Liver (tissue), 9 donors: Measurements from ENCODE around the gene ICA1L. TPM values are rescaled to one million over a fixed set of nuclear protein-coding genes. Genes with fewer than 3 reads are reported as not detected.

Experiments
- DNase-seq: peaks from one replicate; pipeline ENCODE4 v3.0.0-alpha.2; 2017; ENCODE audit warnings: low spot score
- H3K27ac ChIP-seq, 2 donors: one replicate each; pipeline ENCODE4 v1.7.0; 2013; ENCODE audit warnings: inconsistent platforms in 2 of 2, low read length in 2 of 2, control low read depth in 1 of 2, low read depth in 1 of 2, mild to moderate bottlenecking in 1 of 2
- H3K27me3 ChIP-seq, 4 donors: one replicate each; pipeline versions ENCODE4 v1.6.1 to v1.7.0; 2013; ENCODE audit warnings: low read length in 3 of 4, inconsistent platforms in 1 of 4, mild to moderate bottlenecking in 1 of 4, moderate library complexity in 1 of 4; ENCODE audit not compliant: control insufficient read depth in 4 of 4, insufficient read depth in 4 of 4
- H3K36me3 ChIP-seq, 4 donors: one replicate each; pipeline versions ENCODE4 v1.6.1 to v1.7.0; 2013; ENCODE audit warnings: low read length in 3 of 4, mild to moderate bottlenecking in 3 of 4, low read depth in 1 of 4, moderate library complexity in 1 of 4; ENCODE audit not compliant: control insufficient read depth in 4 of 4, insufficient read depth in 3 of 4
- H3K4me1 ChIP-seq, 4 donors: one replicate each; pipeline versions ENCODE4 v1.6.1 to v1.7.0; 2013; ENCODE audit warnings: low read length in 3 of 4, mild to moderate bottlenecking in 3 of 4, moderate library complexity in 1 of 4; ENCODE audit not compliant: control insufficient read depth in 4 of 4, insufficient read depth in 4 of 4
- H3K4me3 ChIP-seq, 3 donors: one replicate each; pipeline versions ENCODE4 v1.6.1 to v1.7.0; 2013; ENCODE audit warnings: low read length in 3 of 3, control low read depth in 1 of 3, low read depth in 1 of 3, mild to moderate bottlenecking in 1 of 3
- H3K9ac ChIP-seq, 2 donors: one replicate each; pipeline ENCODE4 v1.7.0; 2013; ENCODE audit warnings: low read length in 2 of 2, mild to moderate bottlenecking in 2 of 2, moderate library complexity in 2 of 2, control low read depth in 1 of 2, low read depth in 1 of 2
- H3K9me3 ChIP-seq, 4 donors: one replicate each; pipeline versions ENCODE4 v1.6.1 to v1.7.0; 2013; ENCODE audit warnings: low read length in 3 of 4; ENCODE audit not compliant: control insufficient read depth in 4 of 4
- CTCF ChIP-seq: fragments of 150-350 bp; IDR thresholded peaks from 2 replicates; pipeline ENCODE4 v1.5.1; 2017; ENCODE audit warnings: improper control_type of control experiment, low read depth, low read length; ENCODE audit not compliant: missing input control
- EGR1 ChIP-seq, 2 donors: IDR thresholded peaks; 2 replicates each; pipeline ENCODE4 v1.6.1; 2016 to 2018; ENCODE audit warnings: antibody characterized with exemption in 2 of 2, low read depth in 2 of 2
- FOXA2 ChIP-seq: IDR thresholded peaks from 2 replicates; pipeline ENCODE4 v1.6.1; 2016; ENCODE audit warnings: antibody characterized with exemption
- GABPA ChIP-seq, 2 donors: IDR thresholded peaks in 1 of 2; conservative IDR thresholded peaks in 1 of 2; 2 replicates each; pipeline ENCODE4 v1.6.1; 2016; ENCODE audit warnings: antibody characterized with exemption in 2 of 2, mild to moderate bottlenecking in 1 of 2, moderate library complexity in 1 of 2
- HNF4A ChIP-seq, 2 donors: conservative IDR thresholded peaks; 2 replicates each; pipeline ENCODE4 v1.6.1; 2016; ENCODE audit warnings: antibody characterized with exemption in 2 of 2, mild to moderate bottlenecking in 2 of 2
- HNF4G ChIP-seq: IDR thresholded peaks from 2 replicates; pipeline ENCODE4 v1.6.1; 2016; ENCODE audit warnings: antibody characterized with exemption
- JUND ChIP-seq, 2 donors: IDR thresholded peaks; 2 replicates each; pipeline ENCODE4 v1.6.1; 2016; ENCODE audit warnings: antibody characterized with exemption in 2 of 2
- NR2F2 ChIP-seq: IDR thresholded peaks from 2 replicates; pipeline ENCODE4 v1.6.1; 2016; ENCODE audit warnings: antibody characterized with exemption
- RXRA ChIP-seq, 2 donors: IDR thresholded peaks; 2 replicates each; pipeline ENCODE4 v1.6.1; 2017 to 2018; ENCODE audit warnings: antibody characterized with exemption in 2 of 2, mild to moderate bottlenecking in 1 of 2
- TAF1 ChIP-seq: conservative IDR thresholded peaks from 2 replicates; pipeline ENCODE4 v1.6.1; 2016; ENCODE audit warnings: antibody characterized with exemption, mild to moderate bottlenecking
- YY1 ChIP-seq: IDR thresholded peaks from 2 replicates; pipeline ENCODE4 v1.6.1; 2016; ENCODE audit warnings: antibody characterized with exemption, mild to moderate bottlenecking
- ZBTB33 ChIP-seq: IDR thresholded peaks from 2 replicates; pipeline ENCODE4 v1.6.1; 2016; ENCODE audit warnings: antibody characterized with exemption
- WGBS: extraction: QIAGEN DNeasy Blood & Tissue Kit; methylation state at CpG from one replicate; pipeline ENCODE4 v1.1.7; 2013; 5-methylcytosine and 5-hydroxymethylcytosine counted together
- polyA plus RNA-seq, 2 donors: library from polyadenylated mRNA; stranded (reverse) in 1 of 2; unstranded in 1 of 2; fragments of 200-250 nt in 1 of 2; fragments of >200 nt in 1 of 2; fragmentation: Nextera tagmentation in 1 of 2; extraction: Ambion mirVana in 1 of 2; gene quantifications; one replicate each; pipeline versions ENCODE4 v1.2.1 to v1.2.3, GENCODE V29; 2013 to 2015
- total RNA-seq, 2 donors: library from RNA; depleted of rRNA; stranded (reverse); fragments of >200 nt; gene quantifications; one replicate each; pipeline ENCODE4 v1.2.3, GENCODE V29; 2014
- TF ChIP-seq, protein P1 (sequence below): IDR thresholded peaks from 2 replicates; pipeline ENCODE4 v1.6.1; 2016; ENCODE audit warnings: antibody characterized with exemption, mild to moderate bottlenecking
- TF ChIP-seq, protein P2 (sequence below): IDR thresholded peaks from 2 replicates; pipeline ENCODE4 v1.6.1; 2016; ENCODE audit warnings: antibody characterized with exemption
- donor health status: healthy.
- donor health status: healthy.
- donor health status: healthy.
- donor health status: healthy.
- donor health status: healthy.

The ICA1L gene
- total and polyA plus RNA-seq, 4 donors = 0.15 to 1.7 (median 0.79) TPM

DNA sequence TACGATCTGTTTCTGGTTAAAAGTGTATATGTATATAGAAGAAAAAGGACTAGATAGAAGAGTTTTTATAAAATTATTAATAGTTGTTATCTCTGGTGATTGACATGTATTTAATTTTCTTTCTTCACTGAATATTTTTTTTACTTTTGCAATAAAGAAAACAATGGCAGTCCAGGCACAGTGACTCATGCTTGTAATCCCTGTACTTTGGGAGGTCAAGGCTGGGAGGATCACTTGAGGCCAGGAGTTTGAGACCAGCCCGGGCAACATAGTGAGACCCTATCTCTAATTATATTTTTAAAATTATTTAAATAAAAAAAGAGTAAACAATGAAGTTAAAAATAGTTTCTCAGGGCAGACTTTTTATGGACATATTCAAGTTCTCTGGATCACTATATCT is 122.1 kb downstream of the ICA1L start:
- TF ChIP-seq HNF4G (no peak), EGR1 (IDR thresholded peaks at IDR 0.05; ENCODE audit: low read depth in 2 of 2) (no peak), CTCF (no peak), YY1 (no peak), ZBTB33 (no peak), JUND (IDR thresholded peaks at IDR 0.05) (no peak), HNF4A (conservative IDR thresholded peaks at IDR 0.05) (no peak), RXRA (IDR thresholded peaks at IDR 0.05) (no peak), FOXA2 (no peak), GABPA (IDR thresholded peaks at IDR 0.05 in 1 of 2, conservative IDR thresholded peaks at IDR 0.05 in 1 of 2) (no peak), TAF1 (no peak)
- TF ChIP-seq, protein P1, sequence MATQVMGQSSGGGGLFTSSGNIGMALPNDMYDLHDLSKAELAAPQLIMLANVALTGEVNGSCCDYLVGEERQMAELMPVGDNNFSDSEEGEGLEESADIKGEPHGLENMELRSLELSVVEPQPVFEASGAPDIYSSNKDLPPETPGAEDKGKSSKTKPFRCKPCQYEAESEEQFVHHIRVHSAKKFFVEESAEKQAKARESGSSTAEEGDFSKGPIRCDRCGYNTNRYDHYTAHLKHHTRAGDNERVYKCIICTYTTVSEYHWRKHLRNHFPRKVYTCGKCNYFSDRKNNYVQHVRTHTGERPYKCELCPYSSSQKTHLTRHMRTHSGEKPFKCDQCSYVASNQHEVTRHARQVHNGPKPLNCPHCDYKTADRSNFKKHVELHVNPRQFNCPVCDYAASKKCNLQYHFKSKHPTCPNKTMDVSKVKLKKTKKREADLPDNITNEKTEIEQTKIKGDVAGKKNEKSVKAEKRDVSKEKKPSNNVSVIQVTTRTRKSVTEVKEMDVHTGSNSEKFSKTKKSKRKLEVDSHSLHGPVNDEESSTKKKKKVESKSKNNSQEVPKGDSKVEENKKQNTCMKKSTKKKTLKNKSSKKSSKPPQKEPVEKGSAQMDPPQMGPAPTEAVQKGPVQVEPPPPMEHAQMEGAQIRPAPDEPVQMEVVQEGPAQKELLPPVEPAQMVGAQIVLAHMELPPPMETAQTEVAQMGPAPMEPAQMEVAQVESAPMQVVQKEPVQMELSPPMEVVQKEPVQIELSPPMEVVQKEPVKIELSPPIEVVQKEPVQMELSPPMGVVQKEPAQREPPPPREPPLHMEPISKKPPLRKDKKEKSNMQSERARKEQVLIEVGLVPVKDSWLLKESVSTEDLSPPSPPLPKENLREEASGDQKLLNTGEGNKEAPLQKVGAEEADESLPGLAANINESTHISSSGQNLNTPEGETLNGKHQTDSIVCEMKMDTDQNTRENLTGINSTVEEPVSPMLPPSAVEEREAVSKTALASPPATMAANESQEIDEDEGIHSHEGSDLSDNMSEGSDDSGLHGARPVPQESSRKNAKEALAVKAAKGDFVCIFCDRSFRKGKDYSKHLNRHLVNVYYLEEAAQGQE = no peak
- TF ChIP-seq, protein P2, sequence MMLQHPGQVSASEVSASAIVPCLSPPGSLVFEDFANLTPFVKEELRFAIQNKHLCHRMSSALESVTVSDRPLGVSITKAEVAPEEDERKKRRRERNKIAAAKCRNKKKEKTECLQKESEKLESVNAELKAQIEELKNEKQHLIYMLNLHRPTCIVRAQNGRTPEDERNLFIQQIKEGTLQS = no peak
- Histone ChIP-seq H3K4me1 (no peaks in the 10 kb centered on the region), H3K4me3 (no peak overlapping the region), H3K27me3 (no peaks in the 10 kb centered on the region), H3K9ac (no peak overlapping the region), H3K27ac (no peak overlapping the region), H3K9me3 (no peaks in the 10 kb centered on the region), H3K36me3 (no peaks in the 10 kb centered on the region)
- DNase-seq = no peak
- WGBS = 96% methylated on average over 2 of the region's 2 CpGs

DNA sequence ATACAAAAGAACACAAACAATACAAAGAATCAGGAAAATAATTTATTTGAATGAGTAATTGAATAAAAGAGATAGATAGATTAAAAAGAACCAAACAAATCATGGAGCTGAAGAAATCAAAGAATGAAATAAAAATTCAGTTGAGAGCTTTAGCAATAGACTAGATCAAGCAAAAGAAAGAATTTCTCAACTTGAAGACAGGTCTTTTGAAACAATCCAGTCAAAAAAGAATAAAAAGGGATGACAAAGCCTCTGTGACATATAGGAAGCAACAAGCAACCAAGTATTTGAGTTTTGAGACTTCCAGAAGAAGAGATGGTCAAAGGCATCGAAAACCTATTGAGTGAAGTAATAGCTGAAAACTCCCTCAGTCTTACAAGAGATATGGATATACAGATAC is 128.0 kb downstream of the ICA1L start:
- TF ChIP-seq NR2F2 (no peak), TAF1 (no peak), RXRA (IDR thresholded peaks at IDR 0.05) (no peak)

More for the DNA sequence above, 128.0 kb downstream of the ICA1L start:
- Histone ChIP-seq H3K9me3 (no peaks in the 10 kb centered on the region), H3K27me3 (no peaks in the 10 kb centered on the region), H3K9ac (no peak overlapping the region), H3K4me3 (no peak overlapping the region), H3K27ac (no peak overlapping the region), H3K4me1 (no peaks in the 10 kb centered on the region), H3K36me3 (no peaks in the 10 kb centered on the region)
- 100% methylated on average over 1 of the region's 1 CpG for WGBS
- DNase-seq = no peak
